Measurements from ENCODE around the gene RHBDL3.
"Not testable (repeated sequence)": the region's sequence is repeated elsewhere in the genome, so short reads cannot be mapped to it uniquely, and the experiment has no call there.

The RHBDL3 gene

GRCh38 chr17:32292094-32292493, 26.5 kb downstream of the RHBDL3 start:
- DNase-seq = no peak

GRCh38 chr17:32297424-32297823, 31.8 kb downstream of the RHBDL3 start:
- no peak for DNase-seq

- no peak for DNase-seq
Measured at GRCh38 chr17:32297860-32298259, 32.2 kb downstream of the RHBDL3 start.

GRCh38 chr17:32298298-32298697, 32.7 kb downstream of the RHBDL3 start:
- no peak for DNase-seq

- no peak for DNase-seq
Measured at GRCh38 chr17:32298721-32299579, 33.3 kb downstream of the RHBDL3 start.

GRCh38 chr17:32299580-32300164, 34.0 kb downstream of the RHBDL3 start:
- DNase-seq = no peak

- DNase-seq = no peak
Measured at GRCh38 chr17:32302037-32302436, 36.4 kb downstream of the RHBDL3 start.

GRCh38 chr17:32302860-32303649, 37.4 kb downstream of the RHBDL3 start:
- no peak for DNase-seq

GRCh38 chr17:32303781-32304288, 38.2 kb downstream of the RHBDL3 start:
- no peak for DNase-seq

GRCh38 chr17:32305049-32305448, 39.4 kb downstream of the RHBDL3 start:
- DNase-seq = no peak

GRCh38 chr17:32307658-32308057, 42.0 kb downstream of the RHBDL3 start:
- no peak for DNase-seq

- DNase-seq = no peak
Measured at GRCh38 chr17:32311028-32311536, 45.5 kb downstream of the RHBDL3 start.

- DNase-seq = no peak
Measured at GRCh38 chr17:32314636-32315035, 49.0 kb downstream of the RHBDL3 start.

- no peak for DNase-seq
Measured at GRCh38 chr17:32315171-32315570, 49.5 kb downstream of the RHBDL3 start.

GRCh38 chr17:32316653-32317052, 51.0 kb downstream of the RHBDL3 start:
- DNase-seq = not testable (repeated sequence)

GRCh38 chr17:32317353-32317752, 51.7 kb downstream of the RHBDL3 start:
- no peak for DNase-seq

- DNase-seq = no peak
Measured at GRCh38 chr17:32318071-32318470, 52.4 kb downstream of the RHBDL3 start.

- DNase-seq = peak; percentile 80
Measured at GRCh38 chr17:32319548-32319905, 53.9 kb downstream of the RHBDL3 start.

- not testable (repeated sequence) for DNase-seq
Measured at GRCh38 chr17:32320080-32320479, 54.4 kb downstream of the RHBDL3 start.

- no peak for DNase-seq
Measured at GRCh38 chr17:32320847-32321246, 55.2 kb downstream of the RHBDL3 start.

- DNase-seq = no peak
Measured at GRCh38 chr17:32323046-32323445, 57.4 kb downstream of the RHBDL3 start.

GRCh38 chr17:32323811-32324491, 58.3 kb downstream of the RHBDL3 start:
- DNase-seq = no peak

- DNase-seq = no peak
Measured at GRCh38 chr17:32327911-32328310, 62.3 kb downstream of the RHBDL3 start.
